ENCODE results near the gene PTPRT. TPM values are rescaled to one million over a fixed set of nuclear protein-coding genes. Genes with fewer than 3 reads are reported as not detected.

PTPRT gene
- total and polyA plus RNA-seq, 10 of the 15 experiments (the other 5 are each of a cell fraction or from before 2014, with no cell fraction given), result not detected

- no peak for FAIRE-seq
- ChIA-PET RAD21 (ENCODE audit: unreplicated experiment) (no interaction called here), CTCF (interaction anchor here (0.8 kb wide), 1 partner anchor 9 kb away, joined by 5 read pairs; no protein-coding TSS in a partner anchor), SMC1A (ENCODE audit: uncharacterized antibody, unreplicated experiment) (no interaction called here), POLR2A (no interaction called here)
- TF ChIP-seq JUNB (IDR thresholded peaks at IDR 0.05) (no peak), PAX8 (IDR thresholded peaks at IDR 0.05) (no peak), TCF3 (IDR thresholded peaks at IDR 0.05; ENCODE audit: borderline replicate concordance, insufficient read depth, low read depth, low read length) (no peak), ATF2 (IDR thresholded peaks at IDR 0.05; ENCODE audit: low read length) (no peak), SMARCA5 (IDR thresholded peaks at IDR 0.05) (no peak), KDM1A (IDR thresholded peaks at IDR 0.05; ENCODE audit: borderline replicate concordance) (no peak), ZSCAN29 (IDR thresholded peaks at IDR 0.05) (no peak), BACH1 (IDR thresholded peaks at IDR 0.05; ENCODE audit: borderline replicate concordance) (no peak)
- TF ChIP-seq, protein P1, sequence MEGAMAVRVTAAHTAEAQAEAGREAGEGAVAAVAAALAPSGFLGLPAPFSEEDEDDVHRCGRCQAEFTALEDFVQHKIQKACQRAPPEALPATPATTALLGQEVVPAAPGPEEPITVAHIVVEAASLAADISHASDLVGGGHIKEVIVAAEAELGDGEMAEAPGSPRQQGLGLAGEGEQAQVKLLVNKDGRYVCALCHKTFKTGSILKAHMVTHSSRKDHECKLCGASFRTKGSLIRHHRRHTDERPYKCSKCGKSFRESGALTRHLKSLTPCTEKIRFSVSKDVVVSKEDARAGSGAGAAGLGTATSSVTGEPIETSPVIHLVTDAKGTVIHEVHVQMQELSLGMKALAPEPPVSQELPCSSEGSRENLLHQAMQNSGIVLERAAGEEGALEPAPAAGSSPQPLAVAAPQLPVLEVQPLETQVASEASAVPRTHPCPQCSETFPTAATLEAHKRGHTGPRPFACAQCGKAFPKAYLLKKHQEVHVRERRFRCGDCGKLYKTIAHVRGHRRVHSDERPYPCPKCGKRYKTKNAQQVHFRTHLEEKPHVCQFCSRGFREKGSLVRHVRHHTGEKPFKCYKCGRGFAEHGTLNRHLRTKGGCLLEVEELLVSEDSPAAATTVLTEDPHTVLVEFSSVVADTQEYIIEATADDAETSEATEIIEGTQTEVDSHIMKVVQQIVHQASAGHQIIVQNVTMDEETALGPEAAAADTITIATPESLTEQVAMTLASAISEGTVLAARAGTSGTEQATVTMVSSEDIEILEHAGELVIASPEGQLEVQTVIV (IDR thresholded peaks at IDR 0.05; ENCODE audit: borderline replicate concordance, partially characterized antibody), result no peak
- in situ Hi-C loops (cut with MboI) (no loop called here), intact Hi-C loops (cut with micrococcal nuclease; ENCODE audit: unreplicated experiment) (no loop called here)
- H3K4me3 ChIP-seq, result no peak overlapping the region
- no peaks in the 10 kb centered on the region for H3K9me3 ChIP-seq (replicated peaks; ENCODE audit: control insufficient read depth, insufficient read depth, low read length)
- no peak overlapping the region for H2AFZ ChIP-seq (ENCODE audit: control insufficient read depth, low read depth, low read length)
- no peaks in the 10 kb centered on the region; a peak in 1 of 4 replicates for H3K27me3 ChIP-seq (replicated peaks in 1 of 2; ENCODE audit: control insufficient read depth in 2 of 2, insufficient read depth in 2 of 2, low read length in 1 of 2)
- H3K79me2 ChIP-seq (ENCODE audit: control insufficient read depth, insufficient read depth, low read length), result no peaks in the 10 kb centered on the region
- H3K9ac ChIP-seq (ENCODE audit: control insufficient read depth, insufficient read depth, low read length), result no peak overlapping the region
- no TSS peak for BruUV-seq (replicated peaks)
- 0% methylated on average over 1 of the region's 1 CpG for WGBS (ENCODE audit: insufficient coverage, insufficient replicate concordance, low lambda C conversion rate, missing lambda C conversion rate)
- ATAC-seq, result no peak
- H3K4me2 ChIP-seq (ENCODE audit: control insufficient read depth, insufficient read depth), result no peak overlapping the region
- no peak overlapping the region for H3K27ac ChIP-seq (ENCODE audit: control insufficient read depth, insufficient read depth)
- no peaks in the 10 kb centered on the region for H3K4me1 ChIP-seq (ENCODE audit: control insufficient read depth, insufficient read depth, low read length)
- DNase-seq (ENCODE audit: low read depth, low spot score), result no peak
- H3K36me3 ChIP-seq (ENCODE audit: control insufficient read depth in 2 of 2, insufficient read depth in 2 of 2, low read length in 1 of 2), result no peaks in the 10 kb centered on the region
- no peaks in the 10 kb centered on the region for H4K20me1 ChIP-seq (ENCODE audit: control insufficient read depth, insufficient read depth)
Observed at GRCh38 chr20:42567409-42567808, 622.3 kb downstream of the PTPRT start.
